ENCODE data around the gene PPAN. TPM values are rescaled to one million over a fixed set of nuclear protein-coding genes. Genes with fewer than 3 reads are reported as not detected.

Gene PPAN
- total RNA-seq: 10 to 100 TPM; 59.7 to 60.0 TPM

- Mint-ChIP-seq H3K4me1 (ENCODE audit: low read depth) (peaks cover 69% of the 10 kb centered on the region), H3K9me3 (no peaks in the 10 kb centered on the region), H3K27me3 (ENCODE audit: low read depth) (no peaks in the 10 kb centered on the region), H3K4me3 (peak within 1 kb of the TSS; percentile 80), H3K27ac (peak within 1 kb of the TSS; percentile 100), H3K36me3 (ENCODE audit: low read depth) (peaks cover 42% of the 10 kb centered on the region)
- CTCF ChIA-PET: interaction anchor here (0.5 to 4.4 kb wide), 3 partner anchors 10 to 281 kb away, joined by 3 to 20 read pairs (median 4); partner anchors contain the start of gene EIF3G
- DNase-seq: peak; percentile 99
- intact Hi-C loops (cut with micrococcal nuclease): loop anchor here (1.0 to 10.0 kb wide), 8 partner anchors 10 to 672 kb away; partner anchors contain the start of genes DNMT1, EIF3G, ICAM3 and PIN1
Measured at GRCh38 chr19:10106100-10106936, at the start of gene PPAN. Gene PPAN, plus strand, starts transcription at chr19:10106362. Its CDS starts 33 bp downstream, at chr19:10106395.

GRCh38 chr19:10061717-10062310 is 44.3 kb upstream of the PPAN start:
- Mint-ChIP-seq H3K4me1 (ENCODE audit: low read depth) (no peaks in the 10 kb centered on the region), H3K36me3 (ENCODE audit: low read depth) (no peaks in the 10 kb centered on the region), H3K4me3 (no peak overlapping the region), H3K27ac (no peak overlapping the region), H3K9me3 (no peaks in the 10 kb centered on the region), H3K27me3 (ENCODE audit: low read depth) (peaks cover 7% of the 10 kb centered on the region)
- no peak for DNase-seq
- CTCF ChIA-PET: no interaction called here
- intact Hi-C loops (cut with micrococcal nuclease): loop anchor here (2.0 kb wide), 1 partner anchor 57 kb away; no protein-coding TSS in a partner anchor

- no peak for DNase-seq
- Mint-ChIP-seq H3K4me1 (ENCODE audit: low read depth) (no peaks in the 10 kb centered on the region), H3K27me3 (ENCODE audit: low read depth) (no peaks in the 10 kb centered on the region), H3K4me3 (no peak overlapping the region), H3K27ac (no peak overlapping the region), H3K36me3 (ENCODE audit: low read depth) (no peaks in the 10 kb centered on the region), H3K9me3 (peaks cover 1% of the 10 kb centered on the region)
- intact Hi-C loops (cut with micrococcal nuclease): no loop called here
- CTCF ChIA-PET: no interaction called here
Measured at GRCh38 chr19:10068205-10068604, 38.0 kb upstream of the PPAN start.

- no peaks in the 10 kb centered on the region for H3K36me3 Mint-ChIP-seq (ENCODE audit: low read depth)
- H3K27ac Mint-ChIP-seq: no peak overlapping the region
- no peak for DNase-seq
- no peaks in the 10 kb centered on the region for H3K27me3 Mint-ChIP-seq (ENCODE audit: low read depth)
- CTCF ChIA-PET: interaction anchor here (0.5 to 1.5 kb wide), 3 partner anchors 63 to 379 kb away, joined by 3 to 6 read pairs (median 5); no protein-coding TSS in a partner anchor
- peaks cover 4% of the 10 kb centered on the region for H3K9me3 Mint-ChIP-seq
- H3K4me1 Mint-ChIP-seq (ENCODE audit: low read depth): no peaks in the 10 kb centered on the region
- no peak overlapping the region for H3K4me3 Mint-ChIP-seq
- intact Hi-C loops (cut with micrococcal nuclease): no loop called here
Measured at GRCh38 chr19:10069046-10069445, 37.1 kb upstream of the PPAN start.

- Mint-ChIP-seq H3K9me3 (peaks cover 6% of the 10 kb centered on the region), H3K4me3 (no peak overlapping the region), H3K27ac (no peak overlapping the region), H3K36me3 (ENCODE audit: low read depth) (no peaks in the 10 kb centered on the region), H3K4me1 (ENCODE audit: low read depth) (no peaks in the 10 kb centered on the region), H3K27me3 (ENCODE audit: low read depth) (no peaks in the 10 kb centered on the region)
- CTCF ChIA-PET: no interaction called here
- intact Hi-C loops (cut with micrococcal nuclease): no loop called here
- DNase-seq: no peak
Measured at GRCh38 chr19:10070730-10071446, 35.3 kb upstream of the PPAN start.

GRCh38 chr19:10074153-10074552 is 32.0 kb upstream of the PPAN start:
- H3K36me3 Mint-ChIP-seq (ENCODE audit: low read depth): no peaks in the 10 kb centered on the region
- H3K27ac Mint-ChIP-seq: no peak overlapping the region
- CTCF ChIA-PET: interaction anchor here (0.6 to 2.2 kb wide), 7 partner anchors 10 to 176 kb away, joined by 3 to 7 read pairs (median 3); no protein-coding TSS in a partner anchor
- no peak overlapping the region for H3K4me3 Mint-ChIP-seq
- peaks cover 6% of the 10 kb centered on the region for H3K9me3 Mint-ChIP-seq
- intact Hi-C loops (cut with micrococcal nuclease): loop anchor here (1.0 to 2.0 kb wide), 2 partner anchors 39 to 177 kb away; no protein-coding TSS in a partner anchor
- peak; percentile 67 for DNase-seq
- no peaks in the 10 kb centered on the region for H3K4me1 Mint-ChIP-seq (ENCODE audit: low read depth)
- H3K27me3 Mint-ChIP-seq (ENCODE audit: low read depth): no peaks in the 10 kb centered on the region

- Mint-ChIP-seq H3K4me3 (no peak overlapping the region), H3K36me3 (ENCODE audit: low read depth) (no peaks in the 10 kb centered on the region), H3K27ac (no peak overlapping the region), H3K4me1 (ENCODE audit: low read depth) (no peaks in the 10 kb centered on the region), H3K27me3 (ENCODE audit: low read depth) (no peaks in the 10 kb centered on the region), H3K9me3 (peaks cover 6% of the 10 kb centered on the region)
- CTCF ChIA-PET: interaction anchor here (0.7 kb wide), 1 partner anchor 45 kb away, joined by 5 read pairs; no protein-coding TSS in a partner anchor
- intact Hi-C loops (cut with micrococcal nuclease): no loop called here
- no peak for DNase-seq
Measured at GRCh38 chr19:10076535-10076934, 29.6 kb upstream of the PPAN start.

GRCh38 chr19:10078329-10078728 is 27.8 kb upstream of the PPAN start:
- no peaks in the 10 kb centered on the region for H3K4me1 Mint-ChIP-seq (ENCODE audit: low read depth)
- peaks cover 4% of the 10 kb centered on the region for H3K9me3 Mint-ChIP-seq
- no peak for DNase-seq
- intact Hi-C loops (cut with micrococcal nuclease): no loop called here
- H3K27me3 Mint-ChIP-seq (ENCODE audit: low read depth): no peaks in the 10 kb centered on the region
- H3K36me3 Mint-ChIP-seq (ENCODE audit: low read depth): no peaks in the 10 kb centered on the region
- no peak overlapping the region for H3K27ac Mint-ChIP-seq
- H3K4me3 Mint-ChIP-seq: no peak overlapping the region
- CTCF ChIA-PET: no interaction called here

- intact Hi-C loops (cut with micrococcal nuclease): no loop called here
- CTCF ChIA-PET: no interaction called here
- no peak overlapping the region for H3K27ac Mint-ChIP-seq
- no peak for DNase-seq
- no peaks in the 10 kb centered on the region for H3K27me3 Mint-ChIP-seq (ENCODE audit: low read depth)
- peaks cover 3% of the 10 kb centered on the region for H3K9me3 Mint-ChIP-seq
- no peaks in the 10 kb centered on the region for H3K36me3 Mint-ChIP-seq (ENCODE audit: low read depth)
- H3K4me3 Mint-ChIP-seq: no peak overlapping the region
- H3K4me1 Mint-ChIP-seq (ENCODE audit: low read depth): no peaks in the 10 kb centered on the region
Measured at GRCh38 chr19:10079031-10079453, 27.1 kb upstream of the PPAN start.

GRCh38 chr19:10083911-10084310 is 22.3 kb upstream of the PPAN start:
- Mint-ChIP-seq H3K4me1 (ENCODE audit: low read depth) (peaks cover 8% of the 10 kb centered on the region), H3K36me3 (ENCODE audit: low read depth) (peaks cover 3% of the 10 kb centered on the region), H3K27me3 (ENCODE audit: low read depth) (no peaks in the 10 kb centered on the region), H3K27ac (no peak overlapping the region), H3K4me3 (no peak overlapping the region), H3K9me3 (no peaks in the 10 kb centered on the region)
- intact Hi-C loops (cut with micrococcal nuclease): no loop called here
- CTCF ChIA-PET: interaction anchor here (0.6 to 1.1 kb wide), 2 partner anchors 9 to 38 kb away, joined by 3 read pairs; no protein-coding TSS in a partner anchor
- no peak for DNase-seq

GRCh38 chr19:10084803-10085202 is 21.4 kb upstream of the PPAN start:
- intact Hi-C loops (cut with micrococcal nuclease): no loop called here
- CTCF ChIA-PET: interaction anchor here (0.8 to 1.1 kb wide), 2 partner anchors 14 to 37 kb away, joined by 3 read pairs; no protein-coding TSS in a partner anchor
- Mint-ChIP-seq H3K9me3 (no peaks in the 10 kb centered on the region), H3K27me3 (ENCODE audit: low read depth) (no peaks in the 10 kb centered on the region), H3K36me3 (ENCODE audit: low read depth) (peaks cover 3% of the 10 kb centered on the region), H3K4me3 (no peak overlapping the region), H3K27ac (no peak overlapping the region), H3K4me1 (ENCODE audit: low read depth) (peaks cover 8% of the 10 kb centered on the region)
- no peak for DNase-seq

Data from activated naive CD4-positive, alpha-beta T cell treated with anti-CD3 and anti-CD28 coated beads for 36 hours (primary cell).